ENCODE measurements around the gene MAGI2. TPM values are rescaled to one million over a fixed set of nuclear protein-coding genes. Genes with fewer than 3 reads are reported as not detected.

The MAGI2 gene
- total RNA-seq, 1 experiment from 2014 or later = 0.07 TPM

GRCh38 chr7:78433421-78433820, 1020.0 kb downstream of the MAGI2 start:
- CTCF ChIA-PET = no interaction called here
- no TSS peak for BruUV-seq (replicated peaks)

GRCh38 chr7:78429878-78430277, 1023.6 kb downstream of the MAGI2 start:
- no peak for DNase-seq (ENCODE audit: unreplicated experiment)
- no peak overlapping the region for H3K27ac Mint-ChIP-seq (ENCODE audit: low read depth, unreplicated experiment)
- H3K4me3 Mint-ChIP-seq (ENCODE audit: unreplicated experiment) = no peak overlapping the region
- peaks cover 63% of the 10 kb centered on the region for H3K27me3 Mint-ChIP-seq (ENCODE audit: insufficient read depth, unreplicated experiment)
- no peaks in the 10 kb centered on the region for H3K9me3 Mint-ChIP-seq (ENCODE audit: unreplicated experiment)
- TF ChIP-seq CTCF (IDR thresholded peaks at IDR 0.05; ENCODE audit: unreplicated experiment) = no peak
- BruUV-seq (replicated peaks) = no TSS peak
- H3K4me1 Mint-ChIP-seq (ENCODE audit: insufficient read depth, unreplicated experiment) = no peaks in the 10 kb centered on the region
- ChIA-PET CTCF (no interaction called here), POLR2A (no interaction called here)
- H3K36me3 Mint-ChIP-seq (ENCODE audit: insufficient read depth, unreplicated experiment) = no peaks in the 10 kb centered on the region
- intact Hi-C loops (cut with micrococcal nuclease) = no loop called here

More at GRCh38 chr7:78433421-78433820, 1020.0 kb downstream of the MAGI2 start:
- POLR2A ChIA-PET = no interaction called here
- Mint-ChIP-seq H3K36me3 (ENCODE audit: insufficient read depth, unreplicated experiment) (no peaks in the 10 kb centered on the region), H3K4me1 (ENCODE audit: insufficient read depth, unreplicated experiment) (no peaks in the 10 kb centered on the region), H3K4me3 (ENCODE audit: unreplicated experiment) (no peak overlapping the region), H3K27ac (ENCODE audit: low read depth, unreplicated experiment) (no peak overlapping the region), H3K9me3 (ENCODE audit: unreplicated experiment) (no peaks in the 10 kb centered on the region), H3K27me3 (ENCODE audit: insufficient read depth, unreplicated experiment) (peaks cover 39% of the 10 kb centered on the region)
- no peak for TF ChIP-seq CTCF (IDR thresholded peaks at IDR 0.05; ENCODE audit: unreplicated experiment)
- intact Hi-C loops (cut with micrococcal nuclease) = no loop called here
- DNase-seq (ENCODE audit: unreplicated experiment) = no peak

GRCh38 chr7:78427209-78427608, 1026.3 kb downstream of the MAGI2 start:
- Mint-ChIP-seq H3K36me3 (ENCODE audit: insufficient read depth, unreplicated experiment) (no peaks in the 10 kb centered on the region), H3K9me3 (ENCODE audit: unreplicated experiment) (no peaks in the 10 kb centered on the region), H3K4me3 (ENCODE audit: unreplicated experiment) (no peak overlapping the region), H3K4me1 (ENCODE audit: insufficient read depth, unreplicated experiment) (no peaks in the 10 kb centered on the region), H3K27me3 (ENCODE audit: insufficient read depth, unreplicated experiment) (peaks cover 60% of the 10 kb centered on the region), H3K27ac (ENCODE audit: low read depth, unreplicated experiment) (no peak overlapping the region)
- DNase-seq (ENCODE audit: unreplicated experiment) = no peak
- POLR2A ChIA-PET = no interaction called here
- TF ChIP-seq CTCF (IDR thresholded peaks at IDR 0.05; ENCODE audit: unreplicated experiment) = no peak
- no TSS peak for BruUV-seq (replicated peaks)
- intact Hi-C loops (cut with micrococcal nuclease) = no loop called here
- CTCF ChIA-PET = no interaction called here

- CTCF ChIA-PET = interaction anchor here (0.7 kb wide), 1 partner anchor 483 kb away, joined by 3 read pairs; no protein-coding TSS in a partner anchor
- intact Hi-C loops (cut with micrococcal nuclease) = no loop called here
- no peak for DNase-seq (ENCODE audit: unreplicated experiment)
- POLR2A ChIA-PET = no interaction called here
- BruUV-seq (replicated peaks) = no TSS peak
- peaks cover 59% of the 10 kb centered on the region for H3K27me3 Mint-ChIP-seq (ENCODE audit: insufficient read depth, unreplicated experiment)
- no peaks in the 10 kb centered on the region for H3K4me1 Mint-ChIP-seq (ENCODE audit: insufficient read depth, unreplicated experiment)
- H3K4me3 Mint-ChIP-seq (ENCODE audit: unreplicated experiment) = no peak overlapping the region
- H3K9me3 Mint-ChIP-seq (ENCODE audit: unreplicated experiment) = no peaks in the 10 kb centered on the region
- TF ChIP-seq CTCF (IDR thresholded peaks at IDR 0.05; ENCODE audit: unreplicated experiment) = no peak
- H3K27ac Mint-ChIP-seq (ENCODE audit: low read depth, unreplicated experiment) = no peak overlapping the region
- H3K36me3 Mint-ChIP-seq (ENCODE audit: insufficient read depth, unreplicated experiment) = no peaks in the 10 kb centered on the region
These were observed 1033.5 kb downstream of the MAGI2 start for GRCh38 chr7:78420001-78420400.

Data from MCF 10A (cell line).